ENCODE results near the gene FAM216A. TPM values are rescaled to one million over a fixed set of nuclear protein-coding genes. Genes with fewer than 3 reads are reported as not detected.
"Not testable (repeated sequence)": the region's sequence is repeated elsewhere in the genome, so short reads cannot be mapped to it uniquely, and the experiment has no call there.

The FAM216A gene
- total RNA-seq, 2 donors from 2014 or later: 6.1 to 8.5 TPM

- intact Hi-C loops (cut with DNase I): no loop called here
Measured at GRCh38 chr12:110467847-110468213, 815 bp upstream of the FAM216A start.

GRCh38 chr12:110475426-110475825 is 6.8 kb downstream of the FAM216A start:
- ATAC-seq (no peak), DNase-seq (no peak)
- intact Hi-C loops (cut with DNase I): no loop called here

More at GRCh38 chr12:110467847-110468213, 815 bp upstream of the FAM216A start:
- DNase-seq: no peak
- ATAC-seq: no peak

DNA sequence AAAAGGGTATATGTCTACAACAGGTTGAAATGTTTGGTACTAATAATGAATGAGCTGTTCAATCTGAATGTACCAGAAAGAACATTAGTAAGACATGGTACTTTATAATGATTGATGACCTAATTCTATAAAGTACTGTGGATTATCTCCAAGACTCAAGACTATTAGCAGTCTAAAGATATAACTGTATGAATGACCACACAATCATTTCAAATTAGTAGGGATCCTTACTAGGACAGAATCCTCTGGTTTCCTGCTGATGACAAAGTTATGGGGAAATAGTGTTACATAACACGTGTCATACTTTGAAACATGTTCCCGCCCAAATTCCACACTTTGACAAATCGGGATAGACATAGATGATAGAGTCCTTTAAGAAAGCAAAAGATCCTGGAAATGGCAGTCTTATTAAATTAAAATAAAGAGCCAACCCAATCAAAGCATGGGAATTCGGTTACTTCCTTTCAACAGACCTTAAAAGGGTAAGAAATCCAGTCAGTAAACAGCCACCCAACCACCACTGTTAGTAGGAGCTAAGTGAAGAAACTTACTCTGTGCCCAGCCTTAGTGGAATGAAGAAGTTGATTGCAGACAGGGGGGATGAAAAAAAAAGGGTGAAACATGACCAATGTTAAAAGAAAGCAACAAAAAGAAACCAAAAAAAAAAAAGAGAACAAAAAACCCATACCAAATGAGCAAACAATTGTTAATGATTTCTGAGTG is 30.5 kb downstream of the FAM216A start:
- ATAC-seq: no peak
- intact Hi-C loops (cut with DNase I): no loop called here

GRCh38 chr12:110501399-110501751 is 32.7 kb downstream of the FAM216A start:
- ATAC-seq (peak; percentile 24 to 55), DNase-seq (peak; percentile 38)
- intact Hi-C loops (cut with DNase I): loop anchor here in 1 of 2 donors (5.0 kb wide), 1 partner anchor 386 kb away; no protein-coding TSS in a partner anchor

More for the DNA sequence above, 30.5 kb downstream of the FAM216A start:
- DNase-seq: no peak

DNA sequence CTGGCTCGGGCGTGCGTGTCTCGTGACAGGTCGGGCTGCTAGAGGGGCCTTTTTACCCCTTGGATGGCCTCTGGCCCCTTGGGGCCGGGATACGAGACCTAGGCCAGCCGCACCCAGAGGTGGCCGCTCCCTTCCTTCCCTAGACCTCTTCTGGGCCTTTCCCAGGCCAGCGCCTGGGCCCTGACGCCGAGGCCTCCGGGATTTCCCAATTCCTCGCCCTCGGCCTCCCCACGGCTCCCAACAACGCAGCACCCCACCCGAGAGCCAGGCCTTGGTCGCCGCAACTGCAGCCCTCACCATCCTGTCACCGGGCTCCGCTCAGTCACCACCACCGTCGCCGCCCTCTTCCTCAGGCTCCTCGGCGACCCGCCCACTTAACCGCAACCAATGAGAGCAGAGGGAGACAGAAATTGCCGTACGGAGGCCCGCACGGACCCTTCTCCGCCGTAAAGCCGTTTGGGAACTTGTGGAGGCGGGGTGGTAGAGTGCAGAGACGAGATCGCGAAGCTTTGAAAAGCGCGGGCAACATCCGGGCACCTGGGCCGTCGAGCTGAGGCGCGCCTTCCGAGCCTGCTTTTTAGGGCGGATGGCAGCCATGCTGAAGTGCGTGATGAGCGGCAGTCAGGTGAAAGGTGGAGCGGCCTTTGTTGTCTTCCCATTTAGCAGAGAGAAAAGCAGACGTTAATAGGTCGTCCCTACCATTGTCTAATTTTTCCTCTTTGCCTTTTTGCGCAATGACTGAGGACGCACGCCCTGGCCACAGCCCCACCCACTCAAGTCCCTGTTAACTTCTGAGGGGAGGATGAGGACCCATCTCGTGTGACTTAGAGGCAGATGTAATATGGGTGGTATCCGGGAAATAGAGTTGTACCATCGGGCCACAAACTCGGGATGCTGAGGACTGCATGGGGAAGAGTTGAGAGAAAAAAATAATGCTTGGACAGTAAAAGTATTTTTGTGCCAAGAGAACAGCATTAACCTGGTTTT is 33.4 kb downstream of the FAM216A start, which contains the start of the genes RAD9B and VPS29:
Gene RAD9B, plus strand, starts transcription at position 580 of the 987 bp plus-strand sequence. Its CDS starts 7 bp downstream, at position 587.
Gene VPS29, minus strand, starts transcription at position 360 of the 987 bp plus-strand sequence. Its CDS starts 60 bp downstream, at position 300.
- intact Hi-C loops (cut with DNase I): loop anchor here in 1 of 2 donors (5.0 kb wide), 1 partner anchor 385 kb away; no protein-coding TSS in a partner anchor
- peak; percentile 98 to 99 for ATAC-seq
- DNase-seq: peak; percentile 99

- DNase-seq: no peak
- no peak for ATAC-seq
- intact Hi-C loops (cut with DNase I): loop anchor here in 1 of 2 donors (5.0 kb wide), 1 partner anchor 384 kb away; no protein-coding TSS in a partner anchor
Measured at GRCh38 chr12:110503432-110503831, 34.8 kb downstream of the FAM216A start.

DNA sequence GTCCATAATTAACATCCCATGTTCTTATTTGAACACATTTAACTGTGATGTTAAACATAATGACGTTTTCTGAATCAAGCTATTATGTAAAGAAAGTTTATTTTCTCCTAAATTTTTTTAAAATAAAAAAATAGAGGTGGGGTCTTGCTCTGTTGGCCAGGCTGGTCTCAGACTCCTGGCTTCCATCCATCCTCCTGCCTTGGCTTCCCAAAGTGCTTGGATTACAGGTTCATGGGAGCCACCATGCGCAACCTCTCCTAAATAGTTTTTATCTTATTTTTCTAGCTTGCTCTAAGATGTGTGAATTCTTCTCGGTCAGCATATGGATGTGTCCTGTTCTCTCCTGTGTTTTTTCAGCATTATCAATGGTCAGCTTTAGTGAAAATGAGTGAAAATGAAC is 36.7 kb downstream of the FAM216A start:
- intact Hi-C loops (cut with DNase I): no loop called here
- ATAC-seq (no peak), DNase-seq (no peak)

DNA sequence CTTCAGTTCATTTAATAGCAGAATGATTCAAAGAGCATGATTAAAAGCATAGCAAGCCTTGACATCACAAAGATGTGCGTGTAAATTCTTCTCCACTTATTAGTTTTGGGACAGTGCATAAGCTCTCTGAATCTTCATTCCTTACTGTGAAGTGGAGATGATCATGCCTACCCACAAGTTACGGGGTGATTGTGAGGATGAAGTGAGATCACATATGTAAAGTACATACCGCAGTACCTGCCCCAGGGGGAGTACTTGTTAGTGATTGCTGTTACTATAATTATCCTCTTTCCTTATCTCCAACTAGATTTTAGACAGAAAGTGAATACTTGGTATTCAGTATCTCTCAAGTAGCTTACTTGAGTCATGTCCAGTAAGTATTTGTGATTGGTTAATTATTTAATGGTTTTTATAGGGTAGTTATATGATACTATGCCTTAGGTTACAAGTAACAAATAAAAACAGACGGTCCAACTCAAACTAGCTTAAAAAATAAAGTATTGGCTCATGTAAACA is 39.5 kb downstream of the FAM216A start:
- DNase-seq: no peak
- intact Hi-C loops (cut with DNase I): no loop called here
- no peak for ATAC-seq

- DNase-seq: no peak
- no peak for ATAC-seq
- intact Hi-C loops (cut with DNase I): loop anchor here in 1 of 2 donors (5.0 kb wide), 1 partner anchor 88 kb away; no protein-coding TSS in a partner anchor
Measured at GRCh38 chr12:110513842-110514241, 45.2 kb downstream of the FAM216A start.

DNA sequence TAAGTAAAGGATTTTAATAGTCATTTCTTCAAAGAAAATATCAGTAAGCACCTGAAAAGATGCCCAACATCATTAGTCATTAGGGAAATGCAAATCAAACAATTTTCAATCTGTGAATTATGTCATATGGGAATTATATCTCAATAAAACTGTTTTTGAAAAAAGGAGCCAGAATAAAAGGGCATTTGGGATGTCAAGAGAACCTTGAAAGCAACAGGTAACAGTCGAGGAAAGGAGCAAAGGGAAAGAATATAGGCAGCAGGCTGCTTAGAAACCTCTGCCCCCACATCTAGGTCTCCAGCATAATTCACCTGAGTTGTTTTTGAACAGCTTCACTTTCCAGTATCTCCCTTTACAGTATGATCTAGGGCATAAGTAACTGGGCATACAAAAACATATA is 45.7 kb downstream of the FAM216A start:
- DNase-seq: no peak
- intact Hi-C loops (cut with DNase I): loop anchor here in 1 of 2 donors (5.0 kb wide), 1 partner anchor 88 kb away; no protein-coding TSS in a partner anchor
- no peak for ATAC-seq

DNA sequence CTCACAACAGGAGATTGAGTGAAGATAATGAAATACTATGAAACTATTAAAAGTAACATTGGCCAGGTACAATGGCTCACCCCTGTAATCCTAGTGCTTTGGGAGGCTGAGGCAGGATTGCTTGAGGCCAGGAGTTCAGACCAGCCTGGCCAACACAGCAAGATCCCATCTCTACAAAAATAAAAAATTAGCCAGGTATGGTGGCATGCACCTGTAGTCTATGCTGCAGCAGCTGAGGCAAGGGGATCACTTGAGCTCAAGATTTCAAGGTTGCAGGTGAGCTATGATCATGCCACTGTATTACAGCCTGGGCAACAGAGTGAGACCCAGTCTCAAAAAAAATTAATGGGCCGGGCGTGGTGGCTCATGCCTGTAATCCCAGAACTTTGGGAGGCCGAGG is 48.4 kb downstream of the FAM216A start:
- ATAC-seq: no peak
- intact Hi-C loops (cut with DNase I): no loop called here
- DNase-seq: no peak

DNA sequence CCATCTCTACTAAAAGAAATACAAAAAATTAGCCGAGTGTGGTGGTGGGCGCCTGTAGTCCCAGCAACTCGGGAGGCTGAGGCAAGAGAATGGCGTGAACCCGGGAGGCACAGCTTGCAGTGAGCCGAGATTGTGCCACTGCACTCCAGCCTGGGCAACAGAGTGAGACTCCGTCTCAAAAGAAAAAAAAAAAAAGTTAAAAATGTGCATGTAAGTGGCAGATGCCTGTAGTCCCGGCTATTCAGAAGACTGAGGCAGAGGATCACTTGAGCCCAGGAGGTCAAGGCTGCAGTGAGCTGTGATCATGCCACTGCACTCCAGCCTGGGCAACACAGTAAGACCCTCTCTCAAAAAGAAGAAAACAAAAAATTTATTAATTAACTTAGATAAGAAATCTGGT is 49.4 kb downstream of the FAM216A start:
- intact Hi-C loops (cut with DNase I); DNase-seq; ATAC-seq: not testable (repeated sequence)

GRCh38 chr12:110520876-110521712 is 52.4 kb downstream of the FAM216A start:
- ATAC-seq; intact Hi-C loops (cut with DNase I): not testable (repeated sequence)

DNA sequence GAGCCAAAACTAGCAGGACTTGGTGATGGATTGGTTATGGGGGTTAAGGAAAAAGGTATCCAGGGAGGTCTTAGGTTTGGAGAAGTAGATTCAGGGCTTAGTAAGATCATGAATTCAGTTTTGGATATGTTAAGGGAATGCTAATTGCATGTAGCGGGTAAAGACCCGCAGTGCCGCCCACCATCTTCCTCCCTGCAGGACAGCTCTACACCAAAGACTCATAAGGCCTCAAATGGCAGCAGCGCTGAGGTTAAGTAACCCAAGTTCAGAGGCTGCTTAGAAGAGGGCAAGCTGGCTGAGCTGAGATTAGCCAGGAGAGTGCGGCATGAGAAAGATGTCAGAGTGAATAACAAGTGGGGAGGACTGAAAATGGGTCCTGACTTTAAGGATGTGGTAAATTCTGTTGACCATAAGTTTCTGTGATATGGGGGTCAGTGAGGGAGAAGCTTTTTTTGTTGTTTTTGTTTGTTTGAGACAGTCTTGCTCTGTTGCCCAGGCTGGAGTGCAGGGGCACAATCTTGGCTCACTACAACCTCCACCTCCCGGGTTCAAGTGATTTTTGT is 59.7 kb downstream of the FAM216A start:
- DNase-seq: no peak
- intact Hi-C loops (cut with DNase I): no loop called here
- no peak for ATAC-seq

More at GRCh38 chr12:110520876-110521712, 52.4 kb downstream of the FAM216A start:
- not testable (repeated sequence) for DNase-seq

GRCh38 chr12:110530511-110530910 is 61.9 kb downstream of the FAM216A start:
- intact Hi-C loops (cut with DNase I): no loop called here
- ATAC-seq: no peak

GRCh38 chr12:110531741-110532333 is 63.2 kb downstream of the FAM216A start:
- DNase-seq: no peak
- intact Hi-C loops (cut with DNase I): no loop called here
- ATAC-seq: peak in 1 of 2 donors; percentile 73

More at GRCh38 chr12:110530511-110530910, 61.9 kb downstream of the FAM216A start:
- DNase-seq: no peak

DNA sequence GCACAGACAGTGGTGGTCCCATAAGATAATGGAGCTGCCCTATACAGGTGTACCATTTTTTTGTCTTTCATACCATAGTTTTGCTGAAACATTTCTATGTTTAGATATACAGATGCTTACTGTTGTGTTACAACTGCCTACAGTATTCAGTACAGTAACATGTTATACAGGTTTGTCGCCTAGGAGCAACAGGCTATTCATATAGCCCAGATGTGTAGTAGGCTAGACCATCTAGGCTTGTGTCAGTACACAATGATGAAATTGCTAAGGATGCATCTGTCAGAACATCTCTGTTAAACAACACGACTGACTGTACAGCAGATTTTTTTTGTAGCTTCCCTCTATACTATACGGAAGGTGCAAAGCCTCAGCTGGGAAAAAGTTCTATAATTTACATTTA is 64.0 kb downstream of the FAM216A start:
- no peak for DNase-seq
- intact Hi-C loops (cut with DNase I): no loop called here
- no peak for ATAC-seq

GRCh38 chr12:110533607-110534006 is 65.0 kb downstream of the FAM216A start:
- intact Hi-C loops (cut with DNase I): no loop called here
- ATAC-seq: no peak
- DNase-seq: no peak

Data from left cardiac atrium (tissue), 4 donors.